Measurements from ENCODE around the gene MRPL14.
"Not testable (repeated sequence)": the region's sequence is repeated elsewhere in the genome, so short reads cannot be mapped to it uniquely, and the experiment has no call there.

MRPL14 gene

GRCh38 chr6:44150317-44150917, 23.2 kb upstream of the MRPL14 start:
- DNase-seq (ENCODE audit: insufficient read length, low spot score) = no peak

GRCh38 chr6:44149369-44150012, 22.2 kb upstream of the MRPL14 start:
- no peak for FAIRE-seq

More at GRCh38 chr6:44150317-44150917, 23.2 kb upstream of the MRPL14 start:
- no peak for FAIRE-seq

GRCh38 chr6:44148306-44148705, 21.1 kb upstream of the MRPL14 start:
- no peak for DNase-seq (ENCODE audit: insufficient read length, low spot score)
- FAIRE-seq = no peak

More at GRCh38 chr6:44149369-44150012, 22.2 kb upstream of the MRPL14 start:
- no peak for DNase-seq (ENCODE audit: insufficient read length, low spot score)

GRCh38 chr6:44147256-44147655, 20.0 kb upstream of the MRPL14 start:
- DNase-seq (ENCODE audit: insufficient read length, low spot score) (no peak), FAIRE-seq (no peak)

GRCh38 chr6:44146685-44147084, 19.4 kb upstream of the MRPL14 start:
- FAIRE-seq = no peak
- no peak for DNase-seq (ENCODE audit: insufficient read length, low spot score)

- FAIRE-seq (no peak), DNase-seq (ENCODE audit: insufficient read length, low spot score) (no peak)
Measured at GRCh38 chr6:44145839-44146238, 18.6 kb upstream of the MRPL14 start.

- not testable (repeated sequence) for FAIRE-seq; DNase-seq (ENCODE audit: insufficient read length, low spot score)
Measured at GRCh38 chr6:44144536-44144935, 17.3 kb upstream of the MRPL14 start.

- DNase-seq (ENCODE audit: insufficient read length, low spot score) (no peak), FAIRE-seq (no peak)
Measured at GRCh38 chr6:44143731-44144130, 16.5 kb upstream of the MRPL14 start.

- DNase-seq (ENCODE audit: insufficient read length, low spot score) = no peak
Measured at GRCh38 chr6:44142835-44143234, 15.6 kb upstream of the MRPL14 start.

GRCh38 chr6:44139351-44139743, 12.1 kb upstream of the MRPL14 start:
- no peak for DNase-seq (ENCODE audit: insufficient read length, low spot score)
- no peak for FAIRE-seq

More at GRCh38 chr6:44142835-44143234, 15.6 kb upstream of the MRPL14 start:
- FAIRE-seq = no peak

- FAIRE-seq = no peak
Measured at GRCh38 chr6:44138717-44139350, 11.6 kb upstream of the MRPL14 start.

GRCh38 chr6:44135875-44136274, 8.6 kb upstream of the MRPL14 start:
- no peak for FAIRE-seq

More at GRCh38 chr6:44138717-44139350, 11.6 kb upstream of the MRPL14 start:
- no peak for DNase-seq (ENCODE audit: insufficient read length, low spot score)

GRCh38 chr6:44135173-44135758, 8.0 kb upstream of the MRPL14 start:
- DNase-seq (ENCODE audit: insufficient read length, low spot score) = no peak
- no peak for FAIRE-seq

More at GRCh38 chr6:44135875-44136274, 8.6 kb upstream of the MRPL14 start:
- no peak for DNase-seq (ENCODE audit: insufficient read length, low spot score)

- no peak for DNase-seq (ENCODE audit: insufficient read length, low spot score)
- no peak for FAIRE-seq
Measured at GRCh38 chr6:44133981-44134711, 6.9 kb upstream of the MRPL14 start.

- FAIRE-seq (peak; percentile 66), DNase-seq (ENCODE audit: insufficient read length, low spot score) (peak; percentile 81)
Measured at GRCh38 chr6:44133003-44133931, 6.0 kb upstream of the MRPL14 start.

GRCh38 chr6:44132476-44132875, 5.2 kb upstream of the MRPL14 start:
- no peak for DNase-seq (ENCODE audit: insufficient read length, low spot score)
- no peak for FAIRE-seq

GRCh38 chr6:44131892-44132291, 4.6 kb upstream of the MRPL14 start:
- no peak for DNase-seq (ENCODE audit: insufficient read length, low spot score)
- no peak for FAIRE-seq

GRCh38 chr6:44129841-44130322, 2.6 kb upstream of the MRPL14 start:
- FAIRE-seq (no peak), DNase-seq (ENCODE audit: insufficient read length, low spot score) (no peak)
